ENCODE results near the gene EFNA5. TPM values are rescaled to one million over a fixed set of nuclear protein-coding genes. Genes with fewer than 3 reads are reported as not detected.

EFNA5 gene
- polyA plus RNA-seq, 1 of the 3 experiments (the other 2 are of a cell fraction): 0.81 TPM

GRCh38 chr5:107522456-107522855 is 148.3 kb downstream of the EFNA5 start:
- Histone ChIP-seq H3K36me3 (replicated peaks in 1 of 2; ENCODE audit: control insufficient read depth in 1 of 2, insufficient read depth in 2 of 2, low read length in 1 of 2) (no peaks in the 10 kb centered on the region), H3K9me2 (no peaks in the 10 kb centered on the region), H3K4me2 (no peak overlapping the region), H2AFZ (ENCODE audit: low read depth) (no peak overlapping the region), H3K9me3 (no peaks in the 10 kb centered on the region), H3K27me3 (ENCODE audit: insufficient read depth) (no peaks in the 10 kb centered on the region), H3K4me3 (ENCODE audit: low read depth in 2 of 2, low read length in 1 of 2) (no peak overlapping the region), H3F3A (replicated peaks; ENCODE audit: insufficient read depth) (no peaks in the 10 kb centered on the region), H3K4me1 (ENCODE audit: control insufficient read depth in 1 of 2, insufficient read depth in 2 of 2, low read depth in 1 of 2, low read length in 1 of 2) (peaks cover 0 to 25% of the 10 kb centered on the region in 2 experiments; a peak in 3 of 4 replicates), H3K27ac (ENCODE audit: low read depth in 2 of 2, low read length in 1 of 2) (no peak overlapping the region), H3K9ac (no peak overlapping the region), H3K79me2 (ENCODE audit: insufficient read depth) (no peaks in the 10 kb centered on the region), H4K20me1 (ENCODE audit: insufficient read depth) (no peaks in the 10 kb centered on the region)
- no peak for TF ChIP-seq TEAD4 (IDR thresholded peaks at IDR 0.05; ENCODE audit: borderline replicate concordance, insufficient read depth)
- no peak for TF ChIP-seq RAD21 (IDR thresholded peaks at IDR 0.05; ENCODE audit: low read length)
- POLR2A ChIA-PET: no interaction called here
- DNase-seq: no peak
- CTCF ChIA-PET: no interaction called here
- WGBS (ENCODE audit: low lambda C conversion rate): 94% methylated on average over 4 of the region's 4 CpGs

- H3K4me2 ChIP-seq: peak overlapping the region; percentile 13; the same call in 1 of the 2 replicates
- H3K79me2 ChIP-seq (ENCODE audit: insufficient read depth): no peaks in the 10 kb centered on the region
- no peak overlapping the region for H2AFZ ChIP-seq (ENCODE audit: low read depth)
- H3K36me3 ChIP-seq (replicated peaks in 1 of 2; ENCODE audit: control insufficient read depth in 1 of 2, insufficient read depth in 2 of 2, low read length in 1 of 2): no peaks in the 10 kb centered on the region
- no peak overlapping the region for H3K9ac ChIP-seq
- no peaks in the 10 kb centered on the region for H3K27me3 ChIP-seq (ENCODE audit: insufficient read depth)
- H3K9me2 ChIP-seq: no peaks in the 10 kb centered on the region
- H3K4me3 ChIP-seq (ENCODE audit: low read depth in 2 of 2, low read length in 1 of 2): no peak overlapping the region
- H4K20me1 ChIP-seq (ENCODE audit: insufficient read depth): no peaks in the 10 kb centered on the region
- no peaks in the 10 kb centered on the region for H3K9me3 ChIP-seq
- peak; percentile 28 for DNase-seq
- peak overlapping the region in 1 of 2 experiments; percentile 74; a peak in 2 of 4 replicates for H3K27ac ChIP-seq (ENCODE audit: low read depth in 2 of 2, low read length in 1 of 2)
- peaks cover 0 to 35% of the 10 kb centered on the region in 2 experiments; a peak in 2 of 4 replicates for H3K4me1 ChIP-seq (ENCODE audit: control insufficient read depth in 1 of 2, insufficient read depth in 2 of 2, low read depth in 1 of 2, low read length in 1 of 2)
- ChIA-PET CTCF (interaction anchor here (1.2 to 3.7 kb wide), 2 partner anchors 24 to 52 kb away, joined by 3 to 14 read pairs; no protein-coding TSS in a partner anchor), POLR2A (interaction anchor here (1.4 kb wide), 1 partner anchor 52 kb away, joined by 8 read pairs; no protein-coding TSS in a partner anchor)
- no peaks in the 10 kb centered on the region for H3F3A ChIP-seq (replicated peaks; ENCODE audit: insufficient read depth)
- WGBS (ENCODE audit: low lambda C conversion rate): 28% methylated on average over 6 of the region's 6 CpGs
- TF ChIP-seq RCOR1 (IDR thresholded peaks at IDR 0.05; ENCODE audit: low read length) (peak; percentile 81), TAF1 (IDR thresholded peaks at IDR 0.05; ENCODE audit: borderline replicate concordance, low read depth, low read length) (no peak), TEAD4 (IDR thresholded peaks at IDR 0.05; ENCODE audit: borderline replicate concordance, insufficient read depth) (no peak), TCF12 (IDR thresholded peaks at IDR 0.05) (peak; percentile 64), FOXM1 (IDR thresholded peaks at IDR 0.05; ENCODE audit: low read depth) (no peak), USF1 (IDR thresholded peaks at IDR 0.05; ENCODE audit: borderline replicate concordance, low read depth) (no peak), FOXJ3 (CRISPR knock-in tag; IDR thresholded peaks at IDR 0.05) (peak; percentile 95), NFIC (IDR thresholded peaks at IDR 0.05; ENCODE audit: borderline replicate concordance) (no peak), YY1 (IDR thresholded peaks at IDR 0.05; ENCODE audit: low read depth) (no peak), RFX5 (IDR thresholded peaks at IDR 0.05; ENCODE audit: low read length) (no peak), RAD21 (IDR thresholded peaks at IDR 0.05; ENCODE audit: low read length) (peak; percentile 19; the same call in 1 of the 2 replicates), NRF1 (IDR thresholded peaks at IDR 0.05; ENCODE audit: low read depth, low read length) (no peak), GATA2 (CRISPR knock-in tag; IDR thresholded peaks at IDR 0.05) (peak; percentile 39; the same call in 1 of the 2 replicates)
- TF ChIP-seq, protein P1, sequence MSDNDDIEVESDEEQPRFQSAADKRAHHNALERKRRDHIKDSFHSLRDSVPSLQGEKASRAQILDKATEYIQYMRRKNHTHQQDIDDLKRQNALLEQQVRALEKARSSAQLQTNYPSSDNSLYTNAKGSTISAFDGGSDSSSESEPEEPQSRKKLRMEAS (IDR thresholded peaks at IDR 0.05; ENCODE audit: low read depth): no peak
- TF ChIP-seq, protein P2, sequence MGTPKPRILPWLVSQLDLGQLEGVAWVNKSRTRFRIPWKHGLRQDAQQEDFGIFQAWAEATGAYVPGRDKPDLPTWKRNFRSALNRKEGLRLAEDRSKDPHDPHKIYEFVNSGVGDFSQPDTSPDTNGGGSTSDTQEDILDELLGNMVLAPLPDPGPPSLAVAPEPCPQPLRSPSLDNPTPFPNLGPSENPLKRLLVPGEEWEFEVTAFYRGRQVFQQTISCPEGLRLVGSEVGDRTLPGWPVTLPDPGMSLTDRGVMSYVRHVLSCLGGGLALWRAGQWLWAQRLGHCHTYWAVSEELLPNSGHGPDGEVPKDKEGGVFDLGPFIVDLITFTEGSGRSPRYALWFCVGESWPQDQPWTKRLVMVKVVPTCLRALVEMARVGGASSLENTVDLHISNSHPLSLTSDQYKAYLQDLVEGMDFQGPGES (IDR thresholded peaks at IDR 0.05; ENCODE audit: low read depth, low read length): no peak
- TF ChIP-seq, protein P3, sequence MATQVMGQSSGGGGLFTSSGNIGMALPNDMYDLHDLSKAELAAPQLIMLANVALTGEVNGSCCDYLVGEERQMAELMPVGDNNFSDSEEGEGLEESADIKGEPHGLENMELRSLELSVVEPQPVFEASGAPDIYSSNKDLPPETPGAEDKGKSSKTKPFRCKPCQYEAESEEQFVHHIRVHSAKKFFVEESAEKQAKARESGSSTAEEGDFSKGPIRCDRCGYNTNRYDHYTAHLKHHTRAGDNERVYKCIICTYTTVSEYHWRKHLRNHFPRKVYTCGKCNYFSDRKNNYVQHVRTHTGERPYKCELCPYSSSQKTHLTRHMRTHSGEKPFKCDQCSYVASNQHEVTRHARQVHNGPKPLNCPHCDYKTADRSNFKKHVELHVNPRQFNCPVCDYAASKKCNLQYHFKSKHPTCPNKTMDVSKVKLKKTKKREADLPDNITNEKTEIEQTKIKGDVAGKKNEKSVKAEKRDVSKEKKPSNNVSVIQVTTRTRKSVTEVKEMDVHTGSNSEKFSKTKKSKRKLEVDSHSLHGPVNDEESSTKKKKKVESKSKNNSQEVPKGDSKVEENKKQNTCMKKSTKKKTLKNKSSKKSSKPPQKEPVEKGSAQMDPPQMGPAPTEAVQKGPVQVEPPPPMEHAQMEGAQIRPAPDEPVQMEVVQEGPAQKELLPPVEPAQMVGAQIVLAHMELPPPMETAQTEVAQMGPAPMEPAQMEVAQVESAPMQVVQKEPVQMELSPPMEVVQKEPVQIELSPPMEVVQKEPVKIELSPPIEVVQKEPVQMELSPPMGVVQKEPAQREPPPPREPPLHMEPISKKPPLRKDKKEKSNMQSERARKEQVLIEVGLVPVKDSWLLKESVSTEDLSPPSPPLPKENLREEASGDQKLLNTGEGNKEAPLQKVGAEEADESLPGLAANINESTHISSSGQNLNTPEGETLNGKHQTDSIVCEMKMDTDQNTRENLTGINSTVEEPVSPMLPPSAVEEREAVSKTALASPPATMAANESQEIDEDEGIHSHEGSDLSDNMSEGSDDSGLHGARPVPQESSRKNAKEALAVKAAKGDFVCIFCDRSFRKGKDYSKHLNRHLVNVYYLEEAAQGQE (IDR thresholded peaks at IDR 0.05; ENCODE audit: low read depth, low read length): no peak
- TF ChIP-seq, protein P4, sequence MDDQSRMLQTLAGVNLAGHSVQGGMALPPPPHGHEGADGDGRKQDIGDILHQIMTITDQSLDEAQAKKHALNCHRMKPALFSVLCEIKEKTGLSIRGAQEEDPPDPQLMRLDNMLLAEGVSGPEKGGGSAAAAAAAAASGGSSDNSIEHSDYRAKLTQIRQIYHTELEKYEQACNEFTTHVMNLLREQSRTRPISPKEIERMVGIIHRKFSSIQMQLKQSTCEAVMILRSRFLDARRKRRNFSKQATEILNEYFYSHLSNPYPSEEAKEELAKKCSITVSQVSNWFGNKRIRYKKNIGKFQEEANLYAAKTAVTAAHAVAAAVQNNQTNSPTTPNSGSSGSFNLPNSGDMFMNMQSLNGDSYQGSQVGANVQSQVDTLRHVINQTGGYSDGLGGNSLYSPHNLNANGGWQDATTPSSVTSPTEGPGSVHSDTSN (IDR thresholded peaks at IDR 0.05): peak; percentile 60
- TF ChIP-seq, protein P5, sequence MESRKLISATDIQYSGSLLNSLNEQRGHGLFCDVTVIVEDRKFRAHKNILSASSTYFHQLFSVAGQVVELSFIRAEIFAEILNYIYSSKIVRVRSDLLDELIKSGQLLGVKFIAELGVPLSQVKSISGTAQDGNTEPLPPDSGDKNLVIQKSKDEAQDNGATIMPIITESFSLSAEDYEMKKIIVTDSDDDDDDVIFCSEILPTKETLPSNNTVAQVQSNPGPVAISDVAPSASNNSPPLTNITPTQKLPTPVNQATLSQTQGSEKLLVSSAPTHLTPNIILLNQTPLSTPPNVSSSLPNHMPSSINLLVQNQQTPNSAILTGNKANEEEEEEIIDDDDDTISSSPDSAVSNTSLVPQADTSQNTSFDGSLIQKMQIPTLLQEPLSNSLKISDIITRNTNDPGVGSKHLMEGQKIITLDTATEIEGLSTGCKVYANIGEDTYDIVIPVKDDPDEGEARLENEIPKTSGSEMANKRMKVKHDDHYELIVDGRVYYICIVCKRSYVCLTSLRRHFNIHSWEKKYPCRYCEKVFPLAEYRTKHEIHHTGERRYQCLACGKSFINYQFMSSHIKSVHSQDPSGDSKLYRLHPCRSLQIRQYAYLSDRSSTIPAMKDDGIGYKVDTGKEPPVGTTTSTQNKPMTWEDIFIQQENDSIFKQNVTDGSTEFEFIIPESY (IDR thresholded peaks at IDR 0.05; ENCODE audit: borderline replicate concordance, low read depth): no peak
These were observed 150.8 kb downstream of the EFNA5 start for GRCh38 chr5:107519900-107520354.

Measured in SK-N-SH (cell line).